Measurements from ENCODE around the gene ODF2. TPM values are rescaled to one million over a fixed set of nuclear protein-coding genes. Genes with fewer than 3 reads are reported as not detected.
A peak's percentile ranks its signal among the peaks of the same experiment; 100 is the strongest.
"Not testable (repeated sequence)": the region's sequence is repeated elsewhere in the genome, so short reads cannot be mapped to it uniquely, and the experiment has no call there.

The ODF2 gene
- total and polyA plus RNA-seq, 12 donors: 10.9 to 19.7 (median 14.8) TPM

GRCh38 chr9:128421482-128421996 lies 34.3 kb upstream of the ODF2 start:
- H3K4me1 ChIP-seq: peaks cover 11 to 28% (median 22%) of the 10 kb centered on the region in 9 donors
- H3K27me3 ChIP-seq: peaks cover 0 to 36% (median 23%) of the 10 kb centered on the region in 7 donors
- H3K9me3 ChIP-seq: no peaks in the 10 kb centered on the region
- H3K4me3 ChIP-seq: peak overlapping the region; percentile 89 to 99 (median 95)
- TF ChIP-seq CTCF (IDR thresholded peaks at IDR 0.05): no peak
- peak overlapping the region in 9 of 10 donors; percentile 39 to 86 (median 82) for H3K27ac ChIP-seq
- intact Hi-C loops (cut with DNase I): no loop called here
- ATAC-seq (peak in 7 of 8 donors; percentile 16 to 30 (median 24)), DNase-seq (peak in 1 of 2 donors; percentile 15)
- H3K36me3 ChIP-seq: peaks cover 0 to 12% (median 0%) of the 10 kb centered on the region in 9 donors
- WGBS, 2 donors: 47 to 52% methylated on average over 11 of the region's 11 CpGs

GRCh38 chr9:128422022-128422782 lies 33.6 kb upstream of the ODF2 start:
- not testable (repeated sequence) for DNase-seq, H3K9me3 ChIP-seq, ATAC-seq
- H3K27ac ChIP-seq: peak overlapping the region in 2 of 10 donors; percentile 82 to 86
- WGBS, 2 donors: 88 to 91% methylated on average over 13 of the region's 13 CpGs
- peaks cover 0 to 29% (median 16%) of the 10 kb centered on the region in 7 donors for H3K27me3 ChIP-seq
- H3K36me3 ChIP-seq: peaks cover 0 to 16% (median 0%) of the 10 kb centered on the region in 9 donors
- intact Hi-C loops (cut with DNase I): loop anchor here in 1 of 10 donors (2.0 kb wide), 1 partner anchor 41 kb away; no protein-coding TSS in a partner anchor
- peak overlapping the region in 5 of 10 donors; percentile 89 to 98 (median 96) for H3K4me3 ChIP-seq
- H3K4me1 ChIP-seq: peaks cover 11 to 28% (median 22%) of the 10 kb centered on the region in 9 donors

- TF ChIP-seq CTCF (IDR thresholded peaks at IDR 0.05): no peak
- H3K27me3 ChIP-seq: peaks cover 0 to 24% (median 11%) of the 10 kb centered on the region in 7 donors
- ATAC-seq (no peak), DNase-seq (no peak)
- H3K27ac ChIP-seq: no peak overlapping the region
- peaks cover 0 to 16% (median 0%) of the 10 kb centered on the region in 9 donors for H3K36me3 ChIP-seq
- intact Hi-C loops (cut with DNase I): loop anchor here in 1 of 10 donors (2.0 kb wide), 1 partner anchor 42 kb away; no protein-coding TSS in a partner anchor
- 96 to 98% methylated on average over 5 of the region's 5 CpGs for WGBS, 2 donors
- no peak overlapping the region for H3K4me3 ChIP-seq
- H3K9me3 ChIP-seq: no peaks in the 10 kb centered on the region
- peaks cover 11 to 28% (median 22%) of the 10 kb centered on the region in 9 donors for H3K4me1 ChIP-seq
These were observed 33.0 kb upstream of the ODF2 start for GRCh38 chr9:128422783-128423150.

GRCh38 chr9:128423356-128423755 lies 32.5 kb upstream of the ODF2 start:
- H3K4me3 ChIP-seq, ATAC-seq, DNase-seq, H3K9me3 ChIP-seq, H3K27ac ChIP-seq: not testable (repeated sequence)
- Histone ChIP-seq H3K27me3 (peaks cover 0 to 18% (median 7%) of the 10 kb centered on the region in 7 donors), H3K4me1 (peaks cover 11 to 28% (median 22%) of the 10 kb centered on the region in 9 donors), H3K36me3 (peaks cover 0 to 16% (median 0%) of the 10 kb centered on the region in 9 donors)
- intact Hi-C loops (cut with DNase I): loop anchor here in 1 of 10 donors (2.0 kb wide), 1 partner anchor 43 kb away; no protein-coding TSS in a partner anchor
- WGBS, 2 donors: 77 to 88% methylated on average over 6 of the region's 6 CpGs

GRCh38 chr9:128424268-128424780 lies 31.5 kb upstream of the ODF2 start:
- intact Hi-C loops (cut with DNase I): no loop called here
- DNase-seq (no peak), ATAC-seq (no peak)
- peaks cover 7 to 21% (median 16%) of the 10 kb centered on the region in 9 donors for H3K4me1 ChIP-seq
- H3K27ac ChIP-seq: no peak overlapping the region
- H3K27me3 ChIP-seq: peaks cover 0 to 8% (median 0%) of the 10 kb centered on the region in 7 donors
- H3K9me3 ChIP-seq: no peaks in the 10 kb centered on the region
- WGBS, 2 donors: 95 to 96% methylated on average over 14 to 15 of the region's 15 CpGs
- H3K36me3 ChIP-seq: peaks cover 0 to 16% (median 0%) of the 10 kb centered on the region in 9 donors
- no peak for TF ChIP-seq CTCF (IDR thresholded peaks at IDR 0.05)
- no peak overlapping the region for H3K4me3 ChIP-seq
